ENCODE measurements around the gene SHQ1. TPM values are rescaled to one million over a fixed set of nuclear protein-coding genes. Genes with fewer than 3 reads are reported as not detected.

Gene SHQ1
- total and polyA plus RNA-seq, 9 of the 15 experiments (the other 6 are each of a cell fraction or from before 2014, with no cell fraction given): 9.2 to 25.0 (median 14.1) TPM

- 36% methylated on average over 11 of the region's 16 CpGs for WGBS (ENCODE audit: insufficient coverage, low coverage, missing lambda C conversion rate)
Observed at GRCh38 chr3:72728958-72729467, 119.2 kb downstream of the SHQ1 start.

More at GRCh38 chr3:72728958-72729467, 119.2 kb downstream of the SHQ1 start:
- H4K20me1 ChIP-seq (replicated peaks; ENCODE audit: control insufficient read depth, insufficient read depth, low read length): no peaks in the 10 kb centered on the region
- in situ Hi-C loops (cut with MboI) (no loop called here), intact Hi-C loops (cut with micrococcal nuclease) (no loop called here)
- ChIA-PET CTCF (ENCODE audit: low intra/inter-chr PET ratio) (no interaction called here), POLR2A (no interaction called here)
- DNase-seq (ENCODE audit: extremely low read depth in 1 of 4, low spot score in 3 of 4) (peak in 2 of 4 experiments; percentile 12 to 32), ATAC-seq (0 out of 3 replicates have a peak, but pooled peaks have one; percentile 22), FAIRE-seq (no peak)
- no peak overlapping the region for H3K27ac ChIP-seq (ENCODE audit: extremely low read depth, low read depth, low read length)
- no peaks in the 10 kb centered on the region for H3K9me1 ChIP-seq (ENCODE audit: control insufficient read depth, insufficient read depth, low read length)
- H3K36me3 ChIP-seq (ENCODE audit: control insufficient read depth, insufficient read depth, low read length): no peaks in the 10 kb centered on the region
- H3K27me3 ChIP-seq (ENCODE audit: control insufficient read depth in 2 of 2, insufficient read depth in 2 of 2, low read length in 2 of 2): no peaks in the 10 kb centered on the region
- no peaks in the 10 kb centered on the region for H3K9me3 ChIP-seq (replicated peaks; ENCODE audit: control insufficient read depth, insufficient read depth, low read depth, low read length)
- no peak overlapping the region for H2AFZ ChIP-seq (ENCODE audit: low read depth, low read length)
- H3K4me3 ChIP-seq: no peak overlapping the region
- H3K79me2 ChIP-seq (ENCODE audit: control insufficient read depth, insufficient read depth, low read length): no peaks in the 10 kb centered on the region
- no TSS peak for BruUV-seq (replicated peaks)
- no peak overlapping the region for H3K4me2 ChIP-seq (ENCODE audit: insufficient read depth, low read length)
- H3K4me1 ChIP-seq (replicated peaks in 1 of 2; ENCODE audit: control insufficient read depth in 2 of 2, insufficient read depth in 2 of 2, low read length in 2 of 2): peaks cover 4 to 8% of the 10 kb centered on the region in 2 experiments; a peak in 3 of 5 replicates
- H3K9ac ChIP-seq (ENCODE audit: insufficient read depth in 1 of 2, low read depth in 2 of 2, low read length in 2 of 2): no peak overlapping the region
- TF ChIP-seq FOSL1 (tag; conservative IDR thresholded peaks at IDR 0.05) (0 out of 2 replicates have a peak, but pooled peaks have one; percentile 14), REST (IDR thresholded peaks at IDR 0.05; ENCODE audit: borderline replicate concordance) (peak; percentile 61), REST (CRISPR knock-in tag; IDR thresholded peaks at IDR 0.05; ENCODE audit: low read depth) (no peak), BHLHE40 (IDR thresholded peaks at IDR 0.05; ENCODE audit: low read length) (peak; percentile 62), EWSR1 (IDR thresholded peaks at IDR 0.05; ENCODE audit: borderline replicate concordance, low read depth, partially characterized antibody) (no peak), CTBP1 (IDR thresholded peaks at IDR 0.05; ENCODE audit: borderline replicate concordance) (no peak)
